Activated naive CD4-positive, alpha-beta T cell treated with anti-CD3 and anti-CD28 coated beads, Interleukin-2, amount 10 ng/mL, durations not matched to agents 7 days and 5 days (primary cell): Measurements from ENCODE around the gene PKN2.

Experiments
- CTCF ChIA-PET: fragments of 350-600 bp; sonication (Branson Sonifier 250); formaldehyde crosslinking; loops from one replicate; lab custom pipeline; 2021; ENCODE audit warnings: antibody characterized with exemption; lab: Charles Lee
- DNase-seq: peaks from one replicate; pipeline ENCODE4 v3.0.0-alpha.2; 2020
- H3K27ac Mint-ChIP-seq: one replicate; pipeline ENCODE4 v1.8.0; 2021; ENCODE audit warnings: mild to moderate bottlenecking, moderate library complexity, mixed read lengths
- H3K27me3 Mint-ChIP-seq: one replicate; pipeline ENCODE4 v1.8.0; 2021; ENCODE audit warnings: mild to moderate bottlenecking, mixed read lengths
- H3K36me3 Mint-ChIP-seq: one replicate; pipeline ENCODE4 v1.8.0; 2021; ENCODE audit warnings: mixed read lengths
- H3K4me1 Mint-ChIP-seq: one replicate; pipeline ENCODE4 v1.8.0; 2021; ENCODE audit warnings: mixed read lengths
- H3K4me3 Mint-ChIP-seq: one replicate; pipeline ENCODE4 v1.8.0; 2021; ENCODE audit warnings: mild to moderate bottlenecking, moderate library complexity, mixed read lengths
- H3K9me3 Mint-ChIP-seq: one replicate; pipeline ENCODE4 v1.8.0; 2021; ENCODE audit warnings: mixed read lengths

Gene PKN2

GRCh38 chr1:88730995-88731394, 46.9 kb downstream of the PKN2 start:
- H3K27ac Mint-ChIP-seq: no peak overlapping the region
- peaks cover 4% of the 10 kb centered on the region for H3K4me1 Mint-ChIP-seq
- no peaks in the 10 kb centered on the region for H3K27me3 Mint-ChIP-seq

DNA sequence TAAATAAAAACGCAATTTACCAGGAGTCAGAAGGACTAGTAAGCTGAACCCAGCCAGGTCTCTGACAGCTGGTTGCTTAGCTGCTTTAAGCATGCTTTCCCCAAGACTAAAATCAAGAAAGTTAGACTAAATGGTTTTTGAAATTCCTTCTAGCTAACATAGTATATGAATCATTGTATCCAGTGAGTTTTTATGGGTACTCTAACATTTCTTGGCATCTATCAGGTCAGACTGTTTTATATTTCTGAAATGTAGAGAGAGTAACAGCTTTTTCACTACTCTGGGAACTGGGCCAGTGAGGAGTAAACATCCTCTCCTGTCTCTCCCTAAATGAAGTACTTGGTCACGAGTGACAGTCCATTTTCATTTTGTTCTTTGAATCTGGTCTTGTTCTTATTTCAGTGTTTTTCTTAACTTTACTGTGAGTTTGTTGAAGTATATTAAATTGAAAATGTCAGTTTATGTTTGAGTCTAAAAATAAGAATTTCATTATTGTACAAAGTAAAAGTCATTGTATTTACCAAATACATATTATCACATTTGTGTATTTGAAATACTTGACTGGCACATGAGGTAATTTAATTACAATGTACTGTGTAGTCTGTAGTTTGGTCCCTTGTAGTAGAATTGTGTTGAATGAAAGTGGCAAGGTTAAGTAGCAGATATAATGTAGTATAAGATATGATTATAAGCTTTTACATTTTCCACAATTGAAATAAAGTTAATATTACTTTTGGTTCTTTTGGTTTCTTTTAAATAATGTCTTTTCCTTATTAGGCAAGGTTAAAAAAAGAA, 47.6 kb downstream of the PKN2 start:
- Mint-ChIP-seq H3K4me1 (peaks cover 4% of the 10 kb centered on the region), H3K27me3 (no peaks in the 10 kb centered on the region), H3K4me3 (no peak overlapping the region), H3K27ac (no peak overlapping the region), H3K9me3 (peaks cover 15% of the 10 kb centered on the region), H3K36me3 (peaks cover 33% of the 10 kb centered on the region)
- no peak for DNase-seq
- CTCF ChIA-PET: no interaction called here

More at GRCh38 chr1:88730995-88731394, 46.9 kb downstream of the PKN2 start:
- CTCF ChIA-PET: no interaction called here
- DNase-seq: no peak
- no peak overlapping the region for H3K4me3 Mint-ChIP-seq
- peaks cover 14% of the 10 kb centered on the region for H3K9me3 Mint-ChIP-seq
- H3K36me3 Mint-ChIP-seq: peaks cover 30% of the 10 kb centered on the region

GRCh38 chr1:88735382-88735781, 51.3 kb downstream of the PKN2 start:
- peaks cover 15% of the 10 kb centered on the region for H3K9me3 Mint-ChIP-seq

DNA sequence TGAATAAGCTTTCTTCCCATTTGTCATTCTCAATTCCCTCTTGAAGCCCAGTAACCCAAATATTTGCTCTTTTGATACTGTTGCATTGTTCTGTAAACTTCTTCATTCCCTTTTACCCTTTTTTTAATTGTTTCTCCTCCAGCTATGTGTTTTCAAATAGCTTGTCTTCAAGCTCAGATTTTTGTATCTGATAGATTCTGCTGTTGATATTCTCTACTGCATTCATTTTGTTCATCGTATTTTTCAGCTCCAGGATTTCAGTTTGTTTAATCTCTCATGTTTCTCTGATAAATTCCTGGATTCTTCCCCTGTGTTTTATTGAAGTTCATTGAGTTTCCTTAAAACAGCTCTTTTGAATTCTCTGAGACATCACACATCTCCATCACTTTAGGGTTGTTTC, 51.8 kb downstream of the PKN2 start:
- H3K27me3 Mint-ChIP-seq: no peaks in the 10 kb centered on the region
- peaks cover 22% of the 10 kb centered on the region for H3K36me3 Mint-ChIP-seq
- no peak for DNase-seq
- H3K4me1 Mint-ChIP-seq: peaks cover 11% of the 10 kb centered on the region
- no peak overlapping the region for H3K4me3 Mint-ChIP-seq
- CTCF ChIA-PET: interaction anchor here (0.8 to 1.4 kb wide), 6 partner anchors 75 to 571 kb away, joined by 3 to 7 read pairs (median 3); no protein-coding TSS in a partner anchor
- H3K27ac Mint-ChIP-seq: no peak overlapping the region
- peaks cover 15% of the 10 kb centered on the region for H3K9me3 Mint-ChIP-seq

More at GRCh38 chr1:88735382-88735781, 51.3 kb downstream of the PKN2 start:
- Mint-ChIP-seq H3K4me1 (peaks cover 11% of the 10 kb centered on the region), H3K36me3 (peaks cover 22% of the 10 kb centered on the region), H3K4me3 (no peak overlapping the region), H3K27ac (no peak overlapping the region), H3K27me3 (no peaks in the 10 kb centered on the region)
- no peak for DNase-seq
- CTCF ChIA-PET: interaction anchor here (0.8 to 1.4 kb wide), 6 partner anchors 75 to 571 kb away, joined by 3 to 7 read pairs (median 3); no protein-coding TSS in a partner anchor

DNA sequence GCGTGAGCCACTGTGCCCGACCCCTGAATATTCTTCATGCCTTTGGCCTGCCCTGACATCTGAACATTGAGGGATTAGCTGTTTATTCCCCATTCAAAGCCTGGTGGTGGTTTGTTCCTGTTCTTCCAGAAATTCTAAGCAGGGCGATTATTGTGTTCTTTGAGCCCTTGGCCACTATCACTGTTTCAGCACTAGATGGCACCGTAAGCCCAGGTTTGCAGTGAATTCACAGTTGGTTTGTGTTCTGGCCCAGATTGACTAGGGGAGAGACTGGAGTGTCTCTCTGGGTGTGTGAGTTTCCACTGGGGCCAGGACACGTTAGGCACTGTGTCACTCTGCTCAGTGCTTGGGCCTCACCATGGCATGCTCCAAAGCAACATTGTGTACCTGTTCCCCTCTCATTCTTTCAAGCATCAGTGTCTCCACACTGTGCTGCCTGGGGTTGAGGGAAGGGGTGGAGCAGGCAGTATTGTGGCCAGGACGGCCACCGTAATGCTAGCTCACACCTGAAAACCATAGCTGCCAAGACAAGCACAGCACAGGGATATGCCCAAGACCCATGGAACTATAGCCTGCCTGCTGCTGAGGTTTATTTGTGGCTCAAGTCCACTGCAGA, 52.7 kb downstream of the PKN2 start:
- CTCF ChIA-PET: interaction anchor here (0.7 to 1.4 kb wide), 5 partner anchors 15 to 216 kb away, joined by 3 to 7 read pairs (median 3); no protein-coding TSS in a partner anchor
- Mint-ChIP-seq H3K27me3 (no peaks in the 10 kb centered on the region), H3K4me1 (peaks cover 11% of the 10 kb centered on the region), H3K27ac (no peak overlapping the region), H3K36me3 (peaks cover 22% of the 10 kb centered on the region), H3K9me3 (peaks cover 15% of the 10 kb centered on the region), H3K4me3 (no peak overlapping the region)
- peak; percentile 52 for DNase-seq

DNA sequence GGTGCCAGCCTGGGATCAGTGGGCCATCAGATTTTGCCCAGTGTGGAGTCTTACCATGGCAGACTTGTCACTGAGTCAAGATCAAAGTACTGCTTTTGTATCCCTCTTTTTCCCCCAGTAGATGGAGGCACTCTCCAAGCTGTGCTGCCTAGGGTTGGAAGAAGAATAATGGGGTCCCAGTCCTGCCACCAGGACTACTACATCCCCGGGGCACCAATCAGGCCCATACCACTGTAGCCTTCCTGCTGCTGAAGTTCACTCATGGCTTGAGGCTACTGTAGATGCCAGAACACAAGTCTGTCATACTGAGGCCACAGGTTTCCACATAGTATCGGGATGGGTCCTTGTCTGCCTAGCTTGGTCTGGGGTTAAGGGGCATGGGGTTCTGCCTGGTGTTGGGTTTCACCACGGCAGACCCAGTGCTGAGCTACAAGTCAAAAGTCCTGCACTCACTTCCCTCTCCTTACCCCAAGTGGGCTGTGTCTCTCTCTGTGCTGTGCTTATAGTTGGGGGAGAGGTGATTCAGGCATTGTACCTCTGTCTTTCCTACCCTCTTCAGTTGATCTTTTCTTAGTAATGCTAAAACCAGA, 53.4 kb downstream of the PKN2 start:
- DNase-seq: no peak
- Mint-ChIP-seq H3K4me3 (no peak overlapping the region), H3K36me3 (peaks cover 24% of the 10 kb centered on the region), H3K27me3 (no peaks in the 10 kb centered on the region), H3K27ac (no peak overlapping the region), H3K4me1 (peaks cover 11% of the 10 kb centered on the region), H3K9me3 (peaks cover 15% of the 10 kb centered on the region)
- CTCF ChIA-PET: interaction anchor here (0.7 to 1.2 kb wide), 2 partner anchors 14 to 81 kb away, joined by 3 read pairs; no protein-coding TSS in a partner anchor

DNA sequence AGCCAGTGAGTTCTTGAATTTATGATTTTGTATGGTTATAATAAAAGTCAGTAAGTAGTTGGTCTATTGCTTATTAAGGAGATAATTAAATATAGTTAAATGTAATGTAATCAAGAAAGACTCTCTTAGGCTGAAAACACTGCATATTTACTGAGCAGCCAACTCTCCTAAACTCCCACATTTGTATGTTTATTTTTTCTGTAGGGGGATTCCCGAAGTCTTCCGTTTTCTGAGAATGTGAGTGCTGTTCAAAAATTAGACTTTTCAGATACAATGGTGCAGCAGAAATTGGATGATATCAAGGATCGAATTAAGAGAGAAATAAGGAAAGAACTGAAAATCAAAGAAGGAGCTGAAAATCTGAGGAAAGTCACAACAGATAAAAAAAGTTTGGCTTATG, 56.7 kb downstream of the PKN2 start:
- CTCF ChIA-PET: interaction anchor here (1.5 kb wide), 1 partner anchor 135 kb away, joined by 3 read pairs; no protein-coding TSS in a partner anchor
- H3K4me1 Mint-ChIP-seq: peaks cover 7% of the 10 kb centered on the region
- no peak overlapping the region for H3K4me3 Mint-ChIP-seq
- H3K36me3 Mint-ChIP-seq: peaks cover 29% of the 10 kb centered on the region
- H3K27ac Mint-ChIP-seq: no peak overlapping the region
- no peaks in the 10 kb centered on the region for H3K27me3 Mint-ChIP-seq
- H3K9me3 Mint-ChIP-seq: peaks cover 3% of the 10 kb centered on the region
- no peak for DNase-seq

GRCh38 chr1:88741413-88741812, 57.3 kb downstream of the PKN2 start:
- Mint-ChIP-seq H3K27ac (no peak overlapping the region), H3K9me3 (no peaks in the 10 kb centered on the region), H3K4me1 (peaks cover 7% of the 10 kb centered on the region), H3K27me3 (no peaks in the 10 kb centered on the region), H3K4me3 (no peak overlapping the region), H3K36me3 (peaks cover 26% of the 10 kb centered on the region)
- DNase-seq: no peak
- CTCF ChIA-PET: interaction anchor here (1.5 kb wide), 1 partner anchor 134 kb away, joined by 3 read pairs; no protein-coding TSS in a partner anchor

DNA sequence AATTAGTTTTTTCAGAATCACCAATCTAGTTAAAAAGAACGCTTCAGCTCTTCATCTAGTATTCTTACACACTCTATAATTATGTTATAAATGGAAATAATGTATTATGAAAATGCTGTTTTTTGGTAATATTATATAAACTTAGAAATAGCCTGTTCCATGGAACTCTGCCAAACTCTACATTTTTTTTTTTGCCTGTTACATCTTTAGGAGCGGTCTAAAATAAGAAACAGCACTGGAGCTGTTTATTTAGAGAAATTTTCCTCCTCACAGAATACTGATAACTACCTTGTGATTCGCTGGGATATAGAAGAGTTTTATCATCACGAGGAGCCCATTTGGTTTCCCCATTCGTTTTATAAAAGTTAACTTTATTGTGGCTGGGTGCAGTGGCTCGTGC, 58.5 kb downstream of the PKN2 start:
- peaks cover 29% of the 10 kb centered on the region for H3K36me3 Mint-ChIP-seq
- peaks cover 7% of the 10 kb centered on the region for H3K4me1 Mint-ChIP-seq
- H3K27me3 Mint-ChIP-seq: no peaks in the 10 kb centered on the region
- DNase-seq: no peak
- no peak overlapping the region for H3K27ac Mint-ChIP-seq
- H3K9me3 Mint-ChIP-seq: no peaks in the 10 kb centered on the region
- CTCF ChIA-PET: no interaction called here
- no peak overlapping the region for H3K4me3 Mint-ChIP-seq

DNA sequence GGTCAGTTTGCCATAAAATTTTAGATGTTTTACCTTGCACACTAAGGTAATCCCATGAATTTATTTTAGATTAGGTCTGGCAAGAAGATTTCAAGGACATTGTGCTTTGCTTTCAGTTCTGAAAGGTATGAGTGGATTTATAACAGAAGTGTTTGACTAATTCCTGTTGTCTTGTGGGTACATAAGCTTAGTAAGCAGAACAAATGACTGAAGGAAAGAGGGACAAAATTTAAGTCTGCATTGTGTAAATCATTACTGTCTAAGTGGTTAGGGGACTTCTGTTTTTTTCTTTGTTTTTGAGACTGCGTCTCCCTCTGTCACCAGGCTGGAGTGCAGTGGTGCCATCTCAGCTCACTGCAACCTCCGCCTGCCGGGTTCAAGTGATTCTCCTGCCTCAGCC, 60.1 kb downstream of the PKN2 start:
- no peak for DNase-seq
- Mint-ChIP-seq H3K27me3 (no peaks in the 10 kb centered on the region), H3K9me3 (no peaks in the 10 kb centered on the region), H3K4me3 (no peak overlapping the region), H3K27ac (no peak overlapping the region), H3K4me1 (no peaks in the 10 kb centered on the region), H3K36me3 (peaks cover 27% of the 10 kb centered on the region)
- CTCF ChIA-PET: no interaction called here

DNA sequence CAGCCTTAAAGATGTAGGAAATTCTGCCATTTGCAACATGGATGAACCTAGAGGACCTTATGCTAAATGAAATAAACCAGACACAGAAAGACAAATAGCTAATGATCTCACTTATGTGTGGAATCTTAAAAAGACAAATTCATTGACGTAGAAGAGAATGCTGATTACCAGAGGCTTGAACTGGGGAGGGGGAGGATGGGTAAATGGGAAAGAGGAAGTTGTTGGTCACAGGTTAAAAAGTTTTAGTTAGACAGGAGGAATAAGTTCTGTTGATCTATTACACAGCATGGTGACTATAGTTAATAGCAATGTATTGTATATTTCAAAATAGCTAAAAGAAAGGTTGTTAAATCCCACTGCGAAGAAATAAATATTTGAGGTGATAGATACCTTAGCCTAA, 62.8 kb downstream of the PKN2 start:
- CTCF ChIA-PET: no interaction called here
- peaks cover 25% of the 10 kb centered on the region for H3K36me3 Mint-ChIP-seq
- no peaks in the 10 kb centered on the region for H3K4me1 Mint-ChIP-seq
- H3K4me3 Mint-ChIP-seq: no peak overlapping the region
- DNase-seq: no peak
- no peak overlapping the region for H3K27ac Mint-ChIP-seq
- no peaks in the 10 kb centered on the region for H3K9me3 Mint-ChIP-seq
- H3K27me3 Mint-ChIP-seq: no peaks in the 10 kb centered on the region

- no peak overlapping the region for H3K27ac Mint-ChIP-seq
- H3K4me3 Mint-ChIP-seq: no peak overlapping the region
- H3K36me3 Mint-ChIP-seq: peaks cover 13% of the 10 kb centered on the region
- no peaks in the 10 kb centered on the region for H3K27me3 Mint-ChIP-seq
- no peaks in the 10 kb centered on the region for H3K9me3 Mint-ChIP-seq
- CTCF ChIA-PET: interaction anchor here (1.2 kb wide), 1 partner anchor 14 kb away, joined by 3 read pairs; no protein-coding TSS in a partner anchor
- DNase-seq: no peak
- no peaks in the 10 kb centered on the region for H3K4me1 Mint-ChIP-seq
Measured at GRCh38 chr1:88751714-88752113, 67.6 kb downstream of the PKN2 start.

DNA sequence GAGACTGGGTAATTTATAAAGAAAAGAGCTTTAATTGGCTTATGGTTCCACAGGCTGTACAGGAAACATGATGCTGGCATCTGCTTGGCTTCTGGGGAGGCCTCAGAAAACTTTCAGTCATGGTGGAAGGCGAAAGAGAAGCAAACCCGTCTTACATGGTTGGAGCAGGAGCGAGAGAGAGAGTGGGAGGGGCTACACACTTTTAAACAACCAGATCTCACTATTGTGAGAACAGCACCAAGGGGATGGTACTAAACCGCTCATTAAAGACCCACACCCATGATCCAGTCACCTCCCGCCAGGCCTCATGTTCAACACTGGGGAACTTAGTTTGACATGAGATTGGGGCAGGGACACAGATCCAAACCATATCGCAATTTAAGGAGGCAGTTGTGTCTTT, 69.4 kb downstream of the PKN2 start:
- CTCF ChIA-PET: no interaction called here
- H3K27ac Mint-ChIP-seq: no peak overlapping the region
- H3K4me3 Mint-ChIP-seq: no peak overlapping the region
- H3K4me1 Mint-ChIP-seq: no peaks in the 10 kb centered on the region
- H3K36me3 Mint-ChIP-seq: peaks cover 11% of the 10 kb centered on the region
- DNase-seq: no peak
- peaks cover 1% of the 10 kb centered on the region for H3K9me3 Mint-ChIP-seq
- no peaks in the 10 kb centered on the region for H3K27me3 Mint-ChIP-seq
